K562 (cell line): ENCODE results near the gene RPL39. TPM values are rescaled to one million over a fixed set of nuclear protein-coding genes. Genes with fewer than 3 reads are reported as not detected.

Source experiments
- FOS ChIP-seq: IDR thresholded peaks from 3 replicates; pipeline ENCODE4 v1.6.1; 2011; ENCODE audit not compliant: insufficient read length; ENCODE audit errors: extremely low read depth
- FOXA3 ChIP-seq, 2 experiments: fragments of 450-650 bp in 1 of 2; sonication (generic) in 1 of 2; formaldehyde crosslinking; IDR thresholded peaks in 1 of 2; conservative IDR thresholded peaks in 1 of 2; 2 replicates each; pipeline versions ENCODE4 v1.4.0 to v1.8.0; 2020 to 2022; ENCODE audit warnings: mild to moderate bottlenecking in 2 of 2, missing genetic modification reagents in 1 of 2
- HMG20A ChIP-seq: fragments of 450-650 bp; formaldehyde crosslinking; conservative IDR thresholded peaks from 2 replicates; pipeline ENCODE4 v1.4.0; 2020; ENCODE audit warnings: mild to moderate bottlenecking, mixed read lengths
- HNRNPK ChIP-seq: fragments of 200-400 bp; formaldehyde crosslinking; IDR thresholded peaks from one replicate; pipeline ENCODE4 v1.6.1; 2018; ENCODE audit warnings: mild to moderate bottlenecking, low read depth, low read length; ENCODE audit not compliant: poor library complexity, severe bottlenecking
- NFXL1 ChIP-seq: fragments of 450-650 bp; formaldehyde crosslinking; IDR thresholded peaks from 2 replicates; pipeline ENCODE4 v1.4.0; 2021; ENCODE audit warnings: mild to moderate bottlenecking
- NONO ChIP-seq, 2 experiments: fragments of 200-400 bp in 1 of 2; fragments of 450-650 bp in 1 of 2; formaldehyde crosslinking in 1 of 2; IDR thresholded peaks; 2 replicates each; pipeline ENCODE4 v1.6.1; 2017; ENCODE audit warnings: low read depth in 2 of 2, mild to moderate bottlenecking in 2 of 2, moderate library complexity in 2 of 2, low read length in 1 of 2
- NR2C2 ChIP-seq, 2 experiments: fragments of 200-800 bp in 1 of 2; sonication (Bioruptor generic) in 1 of 2; sonication (generic) in 1 of 2; formaldehyde crosslinking in 1 of 2; IDR thresholded peaks; 2 replicates each; pipeline versions ENCODE4 v1.6.1 to v1.8.0; 2016 to 2022; ENCODE audit warnings: mild to moderate bottlenecking in 1 of 2, missing compliant biosample characterization in 1 of 2, missing genetic modification characterization in 1 of 2, missing genetic modification reagents in 1 of 2
- POLR2AphosphoS5 ChIP-seq: IDR thresholded peaks from 2 replicates; pipeline ENCODE4 v1.6.1; 2011; ENCODE audit warnings: mild to moderate bottlenecking, low read depth, low read length, moderate library complexity; ENCODE audit not compliant: control insufficient read depth, insufficient read depth
- SETDB1 ChIP-seq: IDR thresholded peaks from one replicate; pipeline ENCODE4 v1.6.1; 2012; ENCODE audit warnings: low read length, control low read depth, inconsistent platforms
- SREBF2 ChIP-seq: sonication (generic); formaldehyde crosslinking; IDR thresholded peaks from 2 replicates; pipeline ENCODE4 v1.4.0; 2020; ENCODE audit warnings: mild to moderate bottlenecking, missing genetic modification reagents
- TBL1XR1 ChIP-seq, 2 experiments: IDR thresholded peaks; 2 replicates each; pipeline ENCODE4 v1.6.1; 2012; ENCODE audit warnings: improper control_type of control experiment in 2 of 2, low read length in 2 of 2, mild to moderate bottlenecking in 1 of 2
- TCFL5 ChIP-seq: fragments of 250-450 bp; sonication (Bioruptor Pico); conservative IDR thresholded peaks from 2 replicates; pipeline ENCODE4 v1.6.1; 2021; ENCODE audit warnings: mild to moderate bottlenecking, moderate library complexity, matching md5 sums
- TRIM28 ChIP-seq: fragments of 450-650 bp; IDR thresholded peaks from 2 replicates; pipeline ENCODE4 v1.6.1; 2017
- ZBTB40 ChIP-seq, 2 experiments: fragments of 450-650 bp in 1 of 2; sonication (generic) in 1 of 2; formaldehyde crosslinking in 1 of 2; IDR thresholded peaks; 2 replicates each; pipeline versions ENCODE4 v1.7.1 to v1.9.0; 2016 to 2022; ENCODE audit warnings: inconsistent platforms in 1 of 2, mild to moderate bottlenecking in 1 of 2, missing genetic modification reagents in 1 of 2
- ZNF398 ChIP-seq: fragments of 250-450 bp; sonication (Bioruptor Pico); IDR thresholded peaks from 2 replicates; pipeline ENCODE4 v1.8.0; 2021; ENCODE audit warnings: moderate library complexity, mild to moderate bottlenecking, inconsistent platforms
- ZNF41 ChIP-seq: fragments of 250-450 bp; sonication (Bioruptor Pico); conservative IDR thresholded peaks from 2 replicates; pipeline ENCODE4 v1.4.0; 2020; ENCODE audit warnings: mild to moderate bottlenecking
- polyA plus RNA-seq, 8 experiments: library from polyadenylated mRNA; depleted of rRNA in 4 of 8; stranded (reverse) in 5 of 8; unstranded in 3 of 8; fragments of >200 nt; fragmentation: Nextera tagmentation in 2 of 8; fragmentation: Illumina TruSeq in 1 of 8; extraction: Ambion mirVana in 2 of 8; extraction: Trizol in 1 of 8; gene quantifications; 2 replicates each; pipeline versions ENCODE4 v1.2.1 to v1.2.3, GENCODE V29; 2011 to 2014; ENCODE audit warnings: inconsistent platforms in 1 of 8, missing spikeins in 1 of 8
- total RNA-seq, 7 experiments: library from RNA; depleted of rRNA in 6 of 7; stranded (reverse); fragments of >200 nt in 6 of 7; fragmentation: Illumina TruSeq in 2 of 7; extraction: Trizol in 2 of 7; gene quantifications; 2 replicates each; pipeline versions ENCODE4 v1.2.1 to v1.2.3, GENCODE V29; 2011 to 2021; ENCODE audit warnings: low replicate concordance in 1 of 7

The RPL39 gene
- total and polyA plus RNA-seq, 9 of the 15 experiments (the other 6 are each of a cell fraction or from before 2014, with no cell fraction given): 1,382 to 5,043 (median 3,226) TPM

GRCh38 chrX:119809185-119809666 lies 17.8 kb upstream of the RPL39 start (continued):
- TF ChIP-seq TBL1XR1 (IDR thresholded peaks at IDR 0.05; ENCODE audit: low read length in 2 of 2) (peak in 1 of 2 experiments; percentile 83; a peak in 2 of 4 replicates), HNRNPK (no peak), NONO (IDR thresholded peaks at IDR 0.05; ENCODE audit: low read depth in 2 of 2, low read length in 1 of 2) (no peak), FOXA3 (CRISPR knock-in tag; conservative IDR thresholded peaks at IDR 0.05 in 1 of 2, IDR thresholded peaks at IDR 0.05 in 1 of 2) (no peak), TRIM28 (no peak), ZNF398 (CRISPR knock-in tag) (no peak), TCFL5 (CRISPR knock-in tag) (no peak), NFXL1 (CRISPR knock-in tag) (no peak), ZNF41 (no peak), FOS (peak; percentile 36), SETDB1 (no peak), SREBF2 (CRISPR knock-in tag) (no peak), HMG20A (CRISPR knock-in tag) (no peak), ZBTB40 (IDR thresholded peaks at IDR 0.05) (no peak), ZBTB40 (CRISPR knock-in tag; IDR thresholded peaks at IDR 0.05) (no peak), NR2C2 (CRISPR knock-in tag; IDR thresholded peaks at IDR 0.05) (no peak), NR2C2 (tag; IDR thresholded peaks at IDR 0.05) (no peak), POLR2AphosphoS5 (peak; percentile 87)
